ENCODE measurements around the gene PYROXD2.
A peak's percentile ranks its signal among the peaks of the same experiment; 100 is the strongest.

Gene PYROXD2

DNA sequence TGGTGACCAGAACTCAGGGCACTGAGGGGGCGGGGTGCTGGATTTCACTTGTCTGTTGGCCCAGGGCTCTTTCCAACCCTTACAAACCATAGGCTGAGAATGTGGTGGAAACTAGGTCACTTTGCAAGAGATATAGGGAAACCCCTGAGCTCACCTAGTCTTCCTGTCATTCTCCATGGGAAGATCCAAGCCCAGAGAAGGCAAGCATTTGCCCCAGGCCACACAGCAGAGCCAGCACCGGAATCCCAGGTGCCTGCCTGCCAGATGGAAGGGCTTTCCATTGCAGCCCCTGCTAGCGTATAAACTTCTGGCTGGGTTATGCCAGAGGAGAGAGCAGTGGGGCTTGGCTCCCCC, 427 bp downstream of the PYROXD2 start:
- no peak for DNase-seq (ENCODE audit: low read depth)

DNA sequence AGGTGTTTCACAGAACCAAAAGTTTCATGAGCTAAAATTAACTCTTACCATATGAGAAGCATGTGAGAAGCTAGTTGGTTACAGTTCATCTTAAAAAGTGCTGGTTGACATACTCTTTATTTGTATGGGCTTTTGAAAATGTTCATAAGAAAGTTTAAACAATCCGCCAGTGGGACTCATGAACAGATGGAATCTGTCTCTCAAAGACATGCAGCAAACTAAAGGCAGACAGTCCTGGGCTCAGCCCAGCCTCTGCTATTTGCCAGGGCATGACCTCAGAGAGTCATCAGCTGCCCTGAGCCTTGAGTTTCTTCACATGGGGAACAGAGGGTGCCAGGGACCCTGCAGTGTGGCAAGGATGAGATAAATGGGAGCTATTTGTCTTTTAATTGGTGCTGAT, 3.2 kb downstream of the PYROXD2 start:
- DNase-seq (ENCODE audit: low read depth): no peak

DNA sequence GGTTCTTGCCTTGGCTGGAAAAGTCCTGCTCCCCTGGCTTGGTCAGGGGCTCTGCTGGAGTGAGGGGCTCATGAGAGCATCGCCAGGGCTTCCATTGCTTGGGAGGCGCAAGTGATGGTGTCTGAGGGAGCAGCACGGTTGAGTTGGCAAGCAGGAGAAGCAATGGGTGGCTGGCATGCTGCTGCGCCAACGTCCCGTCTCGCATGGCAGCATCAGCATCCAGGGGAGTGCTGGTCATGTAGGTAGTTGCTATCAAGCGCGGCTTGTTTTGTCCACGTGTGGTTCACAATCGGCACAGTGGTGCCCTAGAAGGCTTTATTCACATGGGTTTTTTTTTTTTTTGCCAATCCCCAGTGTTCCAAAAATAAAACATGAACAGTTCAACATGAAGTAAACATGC, 3.8 kb downstream of the PYROXD2 start:
- no peak for DNase-seq (ENCODE audit: low read depth)

DNA sequence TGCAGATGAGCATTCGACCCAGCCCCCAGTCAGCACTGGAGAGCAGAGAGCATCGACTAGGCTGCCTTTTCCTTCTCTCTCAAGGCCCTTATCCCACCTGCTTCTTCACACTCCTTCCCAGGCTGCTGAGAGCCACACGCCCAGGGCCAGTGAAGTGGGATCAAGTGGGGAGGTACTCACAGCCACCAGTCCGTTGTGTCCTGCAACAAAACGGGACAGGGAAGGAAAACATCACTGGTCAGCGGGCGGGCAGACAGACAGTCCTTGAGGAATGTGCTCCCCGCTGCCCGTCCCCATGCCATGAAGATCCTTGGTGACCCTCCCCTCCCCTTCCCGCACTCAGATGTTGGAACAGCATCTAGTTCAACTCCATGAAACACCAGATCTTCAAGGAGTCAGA, 4.2 kb downstream of the PYROXD2 start:
- no peak for DNase-seq (ENCODE audit: low read depth)

DNA sequence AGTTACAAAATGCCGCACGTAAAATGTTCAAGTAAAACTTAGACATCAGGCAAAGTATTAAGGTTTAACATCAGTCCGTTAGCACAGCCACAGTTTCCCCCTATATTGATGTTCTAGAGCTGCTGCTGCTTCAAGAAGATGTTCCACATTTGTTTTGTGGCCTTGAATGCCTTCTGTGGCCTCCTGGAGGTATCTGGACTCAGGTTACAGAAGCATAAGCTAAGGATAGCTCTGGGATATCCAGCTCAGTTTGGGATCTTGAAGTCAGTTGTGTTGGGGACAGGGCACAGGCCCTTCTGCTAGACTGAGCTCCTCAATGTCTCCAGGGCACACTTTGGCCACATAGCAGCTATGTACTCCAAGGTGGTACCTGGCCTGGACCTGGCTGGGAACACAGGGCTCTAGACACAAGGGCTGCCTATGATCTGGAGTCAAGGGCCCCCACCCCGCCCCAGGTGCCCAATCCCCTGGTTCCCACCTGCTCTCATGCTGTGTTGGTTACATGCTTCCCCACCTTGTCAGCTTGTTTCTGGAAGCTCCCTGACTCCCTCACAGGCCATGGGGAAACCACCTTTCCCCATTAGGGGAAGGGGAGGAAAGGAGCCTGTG, 4.7 kb downstream of the PYROXD2 start:
- DNase-seq (ENCODE audit: low read depth): no peak

DNA sequence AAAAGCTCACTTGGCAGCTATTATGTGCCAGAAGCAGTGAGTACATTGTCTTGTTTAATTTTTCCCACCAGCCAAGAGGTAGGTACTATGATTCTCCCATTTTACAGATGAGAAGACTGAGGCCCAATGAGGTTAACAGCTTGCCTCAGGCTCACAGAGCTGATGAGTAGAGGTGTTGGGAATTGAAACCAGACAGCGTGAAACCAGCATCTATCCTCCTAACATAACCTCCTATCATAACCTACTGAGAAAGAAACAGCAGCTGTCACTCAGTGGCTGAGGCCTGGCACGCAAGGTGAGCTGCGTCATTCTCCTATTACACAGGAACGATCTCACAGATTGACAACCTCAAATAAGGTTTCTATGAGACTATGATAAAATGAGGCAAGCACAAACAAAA, 6.2 kb downstream of the PYROXD2 start:
- no peak for DNase-seq (ENCODE audit: low read depth)

DNA sequence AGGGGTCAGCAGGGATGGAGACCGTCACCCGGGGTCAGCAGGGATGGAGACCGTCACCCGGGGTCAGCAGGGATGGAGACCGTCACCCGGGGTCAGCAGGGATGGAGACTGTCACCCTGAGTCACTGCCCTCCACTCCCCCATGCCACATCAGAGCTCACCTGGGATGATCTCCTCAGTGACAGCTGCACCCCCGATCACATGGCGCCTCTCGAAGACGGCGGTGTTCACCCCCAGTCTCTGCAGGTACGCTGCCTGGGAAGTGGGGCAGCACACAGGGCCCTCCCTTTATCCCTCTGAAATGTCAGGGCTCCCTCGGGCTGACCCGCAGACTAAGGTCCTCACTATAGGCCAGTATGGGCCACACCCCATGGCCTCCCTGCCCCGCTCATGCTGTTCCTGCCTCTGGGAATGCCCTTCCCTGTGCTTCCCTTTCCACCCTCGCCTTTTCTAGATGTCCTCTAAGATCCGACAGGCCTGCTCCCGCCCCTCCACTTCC, 7.2 kb downstream of the PYROXD2 start:
- no peak for DNase-seq (ENCODE audit: low read depth)

DNA sequence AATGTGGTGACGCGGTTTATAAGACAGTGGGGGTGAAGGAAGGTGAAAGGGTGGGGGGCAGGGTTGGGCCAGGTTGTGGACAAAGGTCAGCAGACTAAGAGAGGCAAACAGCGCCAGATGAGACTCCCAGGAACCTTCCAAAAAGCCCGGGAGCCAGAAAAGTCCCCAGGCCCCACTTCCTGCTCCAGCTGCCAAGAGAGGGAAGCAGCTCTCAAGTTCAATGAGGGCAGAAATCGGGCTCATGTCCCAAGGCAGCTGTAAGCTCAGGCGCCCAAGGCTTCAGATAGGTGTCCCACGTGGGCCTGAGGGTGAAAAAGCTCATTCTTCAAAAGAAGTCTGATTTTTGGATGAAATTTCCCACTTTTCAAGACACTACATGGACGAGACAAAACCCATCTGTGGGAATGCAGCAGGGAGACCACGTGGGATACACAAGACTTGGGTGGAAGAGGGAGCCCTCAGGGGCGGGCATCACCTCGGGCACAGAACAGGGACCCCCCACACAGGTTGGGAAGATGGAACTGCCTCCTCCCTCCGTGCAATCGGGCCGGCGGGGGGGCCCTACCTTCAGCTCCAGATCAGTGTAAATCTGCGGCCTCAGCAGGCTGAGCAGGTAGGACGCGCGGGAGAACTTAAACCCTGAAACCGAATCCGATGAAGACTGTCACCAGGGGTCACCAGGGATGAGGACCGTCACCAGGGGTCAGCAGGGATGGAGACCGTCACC, 7.8 kb downstream of the PYROXD2 start:
- no peak for DNase-seq (ENCODE audit: low read depth)

DNA sequence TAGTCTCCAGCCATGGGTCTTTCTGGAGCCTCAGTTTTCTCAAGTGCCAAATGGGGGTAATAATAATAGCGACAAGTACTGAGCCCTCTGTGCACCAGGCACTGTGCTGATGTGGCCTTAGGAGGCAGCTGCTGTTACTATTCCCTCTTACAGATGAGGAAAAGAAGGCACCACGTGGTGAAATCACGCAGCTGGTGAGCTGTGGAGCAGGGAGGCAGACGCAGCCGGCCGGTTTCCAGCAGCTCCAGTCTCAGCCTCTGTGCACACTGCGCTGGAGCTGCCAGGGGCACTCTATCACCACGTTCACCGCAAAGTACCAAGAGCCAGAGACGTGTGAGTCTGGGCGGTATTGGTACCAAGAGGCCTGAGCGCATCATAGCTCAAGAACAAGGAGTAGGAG, 9.6 kb downstream of the PYROXD2 start:
- no peak for DNase-seq (ENCODE audit: low read depth)

DNA sequence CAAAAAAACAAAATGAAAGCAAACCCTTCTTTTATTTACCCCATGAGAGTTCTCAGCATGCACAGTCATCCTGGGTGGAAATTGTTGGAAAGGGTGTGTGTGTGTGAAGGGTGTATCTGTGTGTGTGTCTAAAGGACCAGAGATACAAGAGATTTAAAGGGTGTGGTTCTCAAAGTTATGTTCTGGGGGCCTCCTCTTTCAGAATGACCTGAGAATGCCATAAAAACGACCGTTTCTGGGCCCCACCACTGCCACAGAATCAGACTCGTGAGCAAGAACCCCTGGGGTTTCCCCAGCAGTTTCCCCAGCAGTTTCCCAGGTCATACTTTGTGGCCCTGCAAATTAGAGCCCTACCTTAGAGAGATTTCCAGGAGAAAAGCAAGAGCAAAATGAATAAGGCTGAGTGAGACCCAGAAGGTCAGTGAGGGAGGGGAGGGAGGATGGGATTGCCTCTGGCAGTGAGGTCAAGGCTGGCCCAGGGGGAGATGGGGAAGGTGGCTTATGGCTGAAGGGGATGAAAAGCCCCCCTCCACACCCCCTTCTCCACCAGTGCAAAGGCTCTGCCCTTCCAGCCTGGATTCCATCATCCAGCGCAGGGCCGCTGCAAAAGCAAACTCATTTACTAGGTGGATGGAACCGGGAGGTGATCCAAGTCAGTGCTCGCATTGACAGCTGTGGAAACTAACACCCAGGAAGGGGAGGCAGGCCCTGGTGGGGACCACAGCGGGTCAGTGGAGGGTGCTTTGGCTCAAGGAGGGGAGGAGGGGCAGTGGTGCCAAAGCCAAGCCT, 10.2 kb downstream of the PYROXD2 start:
- DNase-seq (ENCODE audit: low read depth): peak; percentile 50

DNA sequence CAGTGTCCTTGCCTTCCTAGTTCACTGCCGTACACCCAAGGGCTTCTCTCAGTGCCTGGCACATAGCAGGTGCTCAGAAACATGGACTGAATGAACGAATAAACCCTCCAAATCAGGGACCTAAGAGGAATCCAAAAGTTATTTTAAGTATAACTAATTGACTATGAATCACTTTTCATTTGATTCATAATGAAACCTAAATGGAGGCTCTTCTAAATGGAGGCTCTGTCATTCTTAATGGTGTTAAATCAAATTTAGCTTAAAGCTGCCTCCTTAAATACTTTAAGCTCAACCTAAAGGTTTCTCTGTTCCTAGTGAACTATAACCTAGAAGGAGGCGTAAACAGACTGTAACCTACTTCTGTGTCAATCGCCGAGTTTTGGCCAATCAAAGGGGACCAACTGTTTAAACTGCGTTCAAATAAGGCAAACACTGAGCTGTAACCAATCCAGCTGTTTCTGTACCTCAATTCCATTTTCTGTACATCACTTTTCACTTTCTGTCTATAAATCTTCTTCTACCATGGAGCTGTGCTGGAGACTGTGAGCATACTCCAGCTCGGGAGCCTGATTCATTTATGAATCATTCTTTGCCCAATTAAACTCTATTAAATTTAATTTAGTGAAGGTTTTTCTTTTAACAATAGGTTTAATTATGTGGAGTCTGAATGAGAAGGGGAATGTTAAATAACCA, 11.0 kb downstream of the PYROXD2 start:
- no peak for DNase-seq (ENCODE audit: low read depth)

DNA sequence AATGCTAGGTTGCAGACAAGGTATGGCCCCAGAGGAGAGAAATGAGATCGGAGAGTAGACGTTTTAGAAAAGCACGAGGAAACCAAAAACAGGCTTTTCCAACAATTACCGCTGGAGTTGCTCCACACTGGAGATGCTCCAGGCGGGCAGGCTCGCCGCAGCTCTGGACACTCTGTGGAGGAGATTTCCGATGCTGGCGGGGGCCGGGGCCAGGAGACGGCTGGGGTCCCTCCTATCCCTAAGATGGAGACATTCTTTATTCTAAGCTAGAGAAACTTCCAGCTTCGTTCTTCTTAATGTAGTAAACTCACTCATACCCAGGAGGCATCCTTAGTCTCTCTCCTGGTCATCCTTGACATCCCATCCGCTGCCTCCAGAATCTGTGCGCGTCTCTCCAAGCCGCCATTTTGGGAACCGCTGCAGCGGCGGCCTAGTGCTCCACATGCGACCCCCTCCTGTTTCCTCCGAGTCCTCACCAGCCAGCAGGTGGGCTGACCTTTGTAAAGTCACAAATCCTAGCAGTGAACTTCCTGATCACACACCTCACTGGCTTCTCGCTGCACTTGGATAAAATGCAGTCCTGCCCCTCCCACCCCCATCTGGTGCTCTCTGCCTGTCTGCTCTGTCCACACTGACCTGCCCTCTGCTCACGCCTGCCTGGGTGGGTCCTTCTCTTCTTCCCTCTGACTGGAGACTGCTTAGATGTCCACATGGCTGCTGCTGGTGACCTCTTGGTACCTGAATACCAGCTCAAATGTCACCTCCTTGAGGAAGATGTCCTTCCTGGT, 11.9 kb downstream of the PYROXD2 start:
- DNase-seq (ENCODE audit: low read depth): no peak

DNA sequence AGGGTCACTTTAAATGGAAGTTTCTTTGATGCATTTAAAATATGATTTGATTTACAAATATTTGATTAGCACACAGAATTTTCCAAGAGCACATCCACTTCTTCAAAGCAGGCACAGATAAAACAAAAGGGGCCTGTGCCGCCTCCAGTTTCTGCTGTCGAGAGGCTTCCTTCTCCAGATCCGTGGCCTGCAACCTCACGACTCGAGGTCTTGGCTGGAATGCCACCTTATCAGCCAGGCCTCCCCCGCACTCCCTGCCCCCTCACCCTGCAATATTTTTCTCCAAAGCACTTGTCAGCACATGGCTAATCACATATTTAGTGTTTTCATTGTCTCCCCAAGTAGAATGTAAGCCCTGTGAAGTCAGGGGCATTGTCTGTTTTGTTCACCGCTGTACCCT, 12.5 kb downstream of the PYROXD2 start:
- no peak for DNase-seq (ENCODE audit: low read depth)

DNA sequence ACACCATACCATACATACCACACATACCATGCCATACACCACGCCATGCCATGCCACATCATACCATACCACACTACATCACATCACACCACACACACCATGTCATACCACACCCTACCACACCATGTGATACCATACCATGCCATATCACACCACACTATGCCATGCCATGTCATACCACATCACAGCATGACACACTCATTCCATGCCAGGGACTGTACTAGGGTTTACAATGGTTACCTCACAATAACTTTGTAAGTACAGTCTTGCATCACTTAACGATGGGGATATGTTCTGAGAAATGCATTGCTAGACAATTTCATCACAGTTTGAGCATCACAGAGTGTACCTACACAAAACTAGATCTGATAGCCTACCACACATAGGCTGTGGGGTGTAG, 14.5 kb downstream of the PYROXD2 start:
- DNase-seq (ENCODE audit: low read depth): no peak

DNA sequence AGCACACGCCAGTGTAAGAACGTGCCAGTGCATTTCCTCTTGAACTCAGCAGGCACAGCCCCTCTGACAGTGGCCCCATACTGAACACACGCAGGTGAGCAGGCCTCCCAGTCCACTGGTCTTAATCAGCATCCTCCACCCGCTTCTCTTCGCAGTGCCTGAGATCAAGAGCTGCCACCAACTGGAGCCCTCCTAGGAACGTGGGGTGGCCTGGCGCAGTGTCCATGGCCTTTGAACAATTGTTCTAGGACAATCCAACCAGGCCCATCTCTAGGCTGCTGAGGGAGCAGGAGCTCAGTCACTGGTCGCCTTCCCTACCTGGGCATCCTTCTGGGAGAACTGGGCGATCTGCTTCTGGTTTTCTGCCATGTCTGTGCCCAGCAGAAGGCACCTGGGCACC, 15.2 kb downstream of the PYROXD2 start:
- DNase-seq (ENCODE audit: low read depth): no peak

DNA sequence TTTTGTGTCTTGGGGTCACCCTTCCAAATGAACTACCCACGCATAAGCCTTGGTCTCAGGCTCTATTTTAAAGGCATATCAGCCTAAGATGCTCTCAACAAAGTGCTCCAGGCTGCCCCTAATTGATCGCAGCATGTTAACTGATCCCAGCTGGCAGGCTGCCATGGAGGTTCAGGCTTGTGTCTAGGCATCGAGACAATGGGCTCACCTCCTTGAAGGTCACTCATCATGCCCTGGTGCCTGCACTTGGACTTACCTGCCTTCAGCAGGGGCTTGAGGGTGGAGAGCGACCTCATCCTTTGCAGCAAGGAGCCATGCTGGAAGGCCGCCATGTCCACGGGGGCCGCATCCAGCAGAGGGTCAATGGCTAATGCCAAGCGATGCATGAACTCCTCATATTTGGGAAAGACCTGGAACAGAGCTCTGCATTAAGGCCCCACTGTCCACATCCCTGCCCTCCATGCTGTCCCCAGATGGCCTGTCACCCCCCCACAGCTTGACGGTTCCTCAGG, 17.8 kb downstream of the PYROXD2 start:
- no peak for DNase-seq (ENCODE audit: low read depth)

DNA sequence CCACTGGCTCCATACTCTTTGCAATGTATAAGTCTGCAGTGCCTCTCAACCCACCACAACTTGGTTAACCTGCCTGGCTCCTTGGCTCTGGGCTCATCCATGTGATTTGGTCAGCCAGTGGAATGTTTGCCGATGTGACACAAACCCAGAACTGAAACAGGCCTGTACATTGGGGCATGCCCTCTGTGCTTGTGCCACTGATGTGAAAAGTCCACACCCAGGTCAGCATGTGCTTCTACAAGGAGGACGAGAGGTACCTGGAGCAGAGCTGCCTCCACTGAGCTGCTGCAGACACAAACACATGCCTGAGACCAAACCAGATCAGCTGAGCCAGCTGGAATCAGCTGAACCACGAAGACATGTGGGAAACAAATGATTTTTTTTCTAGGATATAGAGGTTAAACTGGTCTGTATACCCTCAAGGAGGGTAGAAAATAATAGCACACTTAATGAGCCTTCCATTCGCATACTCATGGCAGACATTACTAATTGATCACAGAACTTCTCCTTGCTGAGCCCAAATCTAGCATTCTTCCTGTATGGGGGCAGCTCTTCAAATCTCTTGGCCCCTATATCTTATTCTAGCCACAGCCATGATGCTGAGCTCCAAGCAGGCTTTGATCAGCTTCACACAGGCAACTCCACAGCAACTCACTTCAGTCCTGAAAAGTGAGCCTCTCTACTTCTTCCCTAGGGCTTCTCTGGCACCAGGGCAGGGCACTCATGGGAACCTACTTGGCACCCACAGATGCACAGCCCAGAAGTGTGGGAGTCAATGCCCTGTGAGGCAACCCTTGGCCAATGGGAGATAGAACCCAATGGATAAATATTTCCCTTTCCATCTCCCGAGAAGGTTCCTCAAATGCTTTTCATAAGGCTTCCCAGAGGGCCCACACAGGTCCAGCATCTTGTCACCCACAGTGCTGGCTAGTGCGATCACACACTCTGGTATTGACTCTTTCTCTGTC, 18.6 kb downstream of the PYROXD2 start:
- no peak for DNase-seq (ENCODE audit: low read depth)

DNA sequence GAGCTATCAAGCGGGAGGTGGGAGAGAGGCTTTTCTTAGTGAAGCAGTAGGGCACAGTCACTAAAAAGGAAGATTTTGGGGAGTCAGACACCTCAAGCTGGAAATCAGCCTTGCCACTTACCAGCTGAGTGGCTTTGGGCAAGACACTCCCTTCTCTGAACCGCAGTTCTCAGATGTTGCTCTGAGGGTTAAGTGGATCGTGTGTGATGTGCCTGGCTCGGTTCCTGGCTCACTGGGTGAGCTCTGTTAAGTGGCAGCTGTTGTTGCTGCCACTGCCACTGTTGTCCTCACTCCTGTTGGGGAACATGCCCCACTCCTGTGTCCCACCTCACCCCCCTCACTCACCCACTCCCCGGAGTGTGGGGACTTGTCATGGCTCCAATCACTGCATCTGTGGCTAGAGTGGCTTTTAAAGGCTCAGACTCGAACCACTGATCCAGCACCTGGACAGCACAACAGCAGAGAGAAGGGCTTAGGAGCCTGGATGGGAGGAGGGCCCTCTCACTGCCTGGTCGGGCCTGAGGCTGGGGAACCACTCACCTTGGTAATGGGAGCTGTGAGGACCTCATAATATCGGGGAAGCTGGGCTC, 20.0 kb downstream of the PYROXD2 start:
- no peak for DNase-seq (ENCODE audit: low read depth)

DNA sequence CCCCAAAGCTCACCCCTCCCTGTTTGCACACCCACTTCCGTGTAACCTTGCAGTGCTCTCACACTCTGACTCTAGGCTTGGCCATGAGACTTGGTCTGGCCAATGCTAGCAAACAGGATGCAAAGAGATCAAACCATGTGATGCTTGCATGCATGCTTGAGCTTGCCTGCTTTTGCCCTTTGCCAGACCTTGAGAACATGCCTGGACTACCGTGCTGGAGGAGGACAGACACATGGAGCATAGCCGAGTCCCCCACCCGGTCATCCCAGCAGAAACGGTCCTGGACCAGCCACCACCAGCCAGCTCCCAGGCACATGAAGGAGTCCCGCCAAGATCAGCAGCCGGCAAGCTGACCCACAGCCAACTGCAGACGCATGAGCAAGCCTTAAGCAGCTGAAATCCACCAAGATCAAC, 23.4 kb downstream of the PYROXD2 start:
- DNase-seq (ENCODE audit: low read depth): no peak

DNA sequence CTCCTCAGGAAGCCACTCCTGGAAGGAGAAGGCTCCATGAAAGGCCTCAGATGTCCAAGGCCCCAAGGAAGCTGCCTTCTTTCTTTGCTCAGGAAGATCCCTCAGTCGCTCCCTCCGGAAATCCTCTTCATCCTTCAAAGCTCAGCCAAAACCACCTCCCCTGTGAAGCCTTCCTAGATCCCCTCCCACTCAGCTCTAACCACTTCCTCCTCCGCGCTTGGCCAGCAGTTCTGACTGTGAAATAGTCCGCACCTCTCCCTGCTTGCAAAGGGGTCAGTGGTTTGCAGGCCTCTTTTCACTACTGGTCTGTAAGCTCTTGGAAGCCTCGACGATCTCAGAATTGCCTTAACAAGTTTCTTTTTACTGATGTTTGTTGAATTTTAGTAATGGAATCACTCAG, 23.9 kb downstream of the PYROXD2 start:
- no peak for DNase-seq (ENCODE audit: low read depth)
